ENCODE data around the gene MINK1.

- TF ChIP-seq CTCF (IDR thresholded peaks at IDR 0.05; ENCODE audit: insufficient read depth, low read length) = no peak
- TF ChIP-seq GABPA (IDR thresholded peaks at IDR 0.05; ENCODE audit: low read depth) = no peak
- TF ChIP-seq REST (IDR thresholded peaks at IDR 0.05; ENCODE audit: insufficient replicate concordance, low read depth) = no peak
- TF ChIP-seq POLR2AphosphoS5 (IDR thresholded peaks at IDR 0.05; ENCODE audit: low read depth) = no peak
- no peak for TF ChIP-seq SPI1 (IDR thresholded peaks at IDR 0.05; ENCODE audit: borderline replicate concordance, low read depth)
Measured at GRCh38 chr17:4788159-4788806, 44.9 kb upstream of the MINK1 start.
